AG20443 (cell line): ENCODE data around the gene HOXC10.

ENCODE experiments used
- DNase-seq: peaks from one replicate; pipeline ENCODE4 v3.0.0; 2012; ENCODE audit warnings: low spot score, mixed read lengths

HOXC10 gene

GRCh38 chr12:53984901-53985691 lies at the start of gene HOXC10:
Gene HOXC10 (plus strand): TSS chr12:53985146. CDS start chr12:53985260, 114 bp downstream.
- DNase-seq = peak; percentile 94

DNA sequence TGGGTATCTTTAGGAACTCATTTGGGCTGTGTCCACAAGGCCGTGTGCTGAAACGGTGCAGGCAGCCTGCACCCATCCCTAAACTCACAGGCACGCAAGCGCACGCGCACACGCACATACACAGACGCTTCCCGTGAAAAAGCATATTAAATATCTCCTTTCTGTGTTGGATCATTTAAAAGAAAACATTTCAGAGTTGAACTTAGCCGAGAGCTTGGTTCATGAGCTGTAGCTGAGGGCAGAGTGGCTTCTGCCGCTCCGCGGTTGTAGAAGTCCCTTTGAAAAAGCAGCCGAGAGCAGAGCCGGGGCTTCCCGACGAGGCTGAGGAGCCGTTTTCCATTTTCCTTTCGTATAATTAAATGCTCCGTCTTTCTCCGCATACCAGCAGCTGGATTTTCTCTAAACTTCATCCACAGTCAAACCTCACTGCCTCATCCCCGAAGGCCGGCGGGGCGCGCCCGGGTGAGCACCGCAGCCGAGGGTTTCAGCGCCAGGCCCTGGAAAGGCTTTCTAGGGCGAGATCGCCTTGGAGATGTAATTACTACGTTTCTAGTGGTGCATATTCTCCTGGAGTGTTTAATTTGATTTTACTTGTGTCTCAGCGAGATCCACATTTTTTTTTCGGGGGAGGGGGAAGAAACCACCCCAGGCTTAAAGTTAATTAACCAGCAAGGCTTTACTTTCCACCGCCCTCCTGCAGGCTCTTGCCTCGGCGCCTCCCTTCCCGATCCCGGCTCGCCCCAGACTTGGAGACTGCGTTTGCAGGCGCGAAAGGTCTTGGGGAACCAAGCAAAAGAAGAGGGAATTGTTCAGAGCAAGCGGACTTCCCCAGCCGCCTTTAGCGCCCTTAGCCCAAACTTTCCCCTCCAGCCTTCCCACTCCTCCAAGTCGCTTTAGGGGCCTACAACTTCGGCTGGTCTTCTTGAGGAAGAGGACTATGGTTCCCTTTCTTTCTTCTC lies 49.3 kb upstream of the HOXC10 start:
- no peak for DNase-seq

GRCh38 chr12:53937099-53937498 lies 47.8 kb upstream of the HOXC10 start:
- no peak for DNase-seq

GRCh38 chr12:53937596-53938325 lies 47.2 kb upstream of the HOXC10 start:
- DNase-seq = no peak

DNA sequence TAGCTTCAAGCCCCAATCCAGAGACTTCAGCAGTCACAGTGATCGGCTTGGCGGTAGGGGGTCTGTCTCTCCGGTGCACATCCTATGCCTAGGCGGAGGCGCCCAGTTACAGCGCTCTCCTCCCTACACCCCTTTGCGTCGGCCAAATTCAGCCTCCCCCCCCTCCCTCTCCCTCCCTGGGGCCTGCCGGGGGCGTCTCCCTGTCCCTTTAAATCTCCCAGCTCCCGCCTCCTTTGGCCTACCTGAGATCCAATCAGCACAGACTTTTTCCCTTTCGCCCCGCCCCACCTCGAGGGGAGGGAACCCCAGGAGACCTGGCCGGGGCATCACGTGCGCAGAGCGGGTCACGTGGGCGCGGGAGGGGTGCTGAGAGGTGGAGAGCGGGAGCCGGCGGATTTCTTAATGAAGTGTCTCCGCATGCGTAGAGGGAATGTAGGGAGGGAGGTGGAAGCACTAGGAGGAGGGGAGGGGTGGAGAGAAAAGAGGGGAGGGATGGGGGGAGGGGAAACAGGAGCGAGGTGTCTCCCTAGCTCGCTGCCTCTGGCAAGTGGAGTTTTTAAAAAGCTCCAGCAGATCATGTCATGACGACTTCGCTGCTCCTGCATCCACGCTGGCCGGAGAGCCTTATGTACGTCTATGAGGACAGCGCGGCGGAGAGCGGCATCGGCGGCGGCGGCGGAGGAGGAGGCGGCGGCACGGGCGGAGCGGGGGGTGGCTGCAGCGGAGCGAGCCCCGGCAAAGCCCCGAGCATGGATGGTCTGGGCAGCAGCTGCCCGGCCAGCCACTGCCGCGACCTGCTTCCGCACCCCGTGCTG lies 46.4 kb upstream of the HOXC10 start, which contains the start of gene HOXC13:
HOXC13 (plus strand) TSS at position 506 of the 815 bp plus-strand sequence; CDS start at position 582, 76 bp downstream.
- peak; percentile 57 for DNase-seq

DNA sequence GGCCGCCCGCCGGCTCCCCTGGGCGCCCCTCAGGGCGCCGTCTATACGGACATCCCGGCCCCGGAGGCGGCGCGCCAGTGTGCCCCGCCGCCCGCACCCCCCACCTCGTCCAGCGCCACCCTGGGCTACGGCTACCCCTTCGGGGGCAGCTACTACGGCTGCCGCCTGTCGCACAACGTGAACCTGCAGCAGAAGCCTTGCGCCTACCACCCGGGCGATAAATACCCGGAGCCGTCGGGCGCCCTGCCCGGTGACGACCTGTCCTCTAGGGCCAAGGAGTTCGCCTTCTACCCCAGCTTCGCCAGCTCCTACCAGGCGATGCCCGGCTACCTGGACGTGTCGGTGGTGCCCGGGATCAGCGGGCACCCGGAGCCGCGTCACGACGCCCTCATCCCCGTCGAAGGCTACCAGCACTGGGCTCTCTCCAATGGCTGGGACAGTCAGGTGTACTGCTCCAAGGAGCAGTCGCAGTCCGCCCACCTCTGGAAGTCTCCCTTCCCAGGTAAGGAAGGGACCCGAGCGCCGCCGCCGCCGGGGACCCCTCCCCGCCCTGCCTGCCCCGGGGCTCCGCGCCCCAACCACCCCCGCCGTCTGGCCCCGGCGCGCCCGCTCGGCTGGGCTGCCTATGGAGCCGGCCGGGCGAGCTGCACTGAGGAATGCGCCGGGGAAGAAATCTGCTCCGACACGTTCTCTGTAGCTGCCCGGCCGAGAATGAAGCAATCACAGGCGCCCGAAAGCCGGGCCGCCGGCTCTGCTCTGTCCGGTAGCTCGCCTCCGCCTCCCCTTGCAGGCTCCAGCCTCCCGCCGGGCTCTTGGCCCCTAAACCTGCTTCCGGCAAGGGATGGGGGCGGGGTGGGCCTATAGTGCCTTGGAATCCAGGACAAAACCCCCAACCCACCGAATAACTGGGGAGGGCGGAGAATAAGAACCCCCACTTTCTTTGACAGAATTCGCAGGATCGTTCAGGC lies 45.5 kb upstream of the HOXC10 start:
- DNase-seq = peak; percentile 82

- DNase-seq = no peak
These were observed 44.4 kb upstream of the HOXC10 start for GRCh38 chr12:53940443-53941014.

- DNase-seq = no peak
These were observed 43.8 kb upstream of the HOXC10 start for GRCh38 chr12:53941187-53941586.

DNA sequence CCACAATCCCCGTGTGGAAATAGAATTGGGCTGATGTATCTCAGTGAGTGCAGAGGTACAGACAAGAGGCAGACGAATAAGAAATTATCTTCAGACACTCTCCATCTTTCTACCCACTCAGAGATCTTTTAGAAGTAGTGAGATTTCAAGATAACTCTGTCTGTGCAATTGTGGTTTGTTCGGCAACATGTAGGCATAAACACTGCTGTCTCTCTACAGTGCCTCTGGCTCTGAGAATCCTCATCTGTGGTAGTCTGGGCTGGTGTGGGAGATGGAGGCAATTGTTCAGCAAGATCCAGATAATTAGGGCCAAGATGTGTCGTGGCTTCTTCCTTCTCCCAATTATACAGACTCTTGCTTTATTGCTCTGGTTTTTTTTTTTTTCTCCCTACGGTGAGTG lies 43.2 kb upstream of the HOXC10 start:
- no peak for DNase-seq

GRCh38 chr12:53942467-53942997 lies 42.4 kb upstream of the HOXC10 start:
- no peak for DNase-seq

DNA sequence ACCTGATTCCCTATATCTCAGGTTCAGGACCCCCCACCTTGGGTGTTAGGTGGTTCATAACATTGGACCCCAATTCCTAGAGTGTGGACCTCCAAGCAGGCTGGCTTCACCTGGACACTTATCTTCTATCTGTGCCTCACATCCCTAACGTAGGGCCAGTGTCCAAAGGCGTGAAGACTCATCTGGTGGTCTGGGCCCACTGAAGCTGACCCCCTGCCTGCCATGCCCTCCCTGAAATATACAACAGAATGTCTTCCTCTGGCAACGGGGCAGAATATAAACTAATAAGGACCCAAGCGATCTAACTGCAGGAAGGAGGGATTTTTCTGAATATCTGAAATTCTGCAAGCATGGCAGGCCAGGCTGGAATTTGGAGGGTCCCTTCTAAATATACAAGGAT lies 40.7 kb upstream of the HOXC10 start:
- DNase-seq = no peak

DNA sequence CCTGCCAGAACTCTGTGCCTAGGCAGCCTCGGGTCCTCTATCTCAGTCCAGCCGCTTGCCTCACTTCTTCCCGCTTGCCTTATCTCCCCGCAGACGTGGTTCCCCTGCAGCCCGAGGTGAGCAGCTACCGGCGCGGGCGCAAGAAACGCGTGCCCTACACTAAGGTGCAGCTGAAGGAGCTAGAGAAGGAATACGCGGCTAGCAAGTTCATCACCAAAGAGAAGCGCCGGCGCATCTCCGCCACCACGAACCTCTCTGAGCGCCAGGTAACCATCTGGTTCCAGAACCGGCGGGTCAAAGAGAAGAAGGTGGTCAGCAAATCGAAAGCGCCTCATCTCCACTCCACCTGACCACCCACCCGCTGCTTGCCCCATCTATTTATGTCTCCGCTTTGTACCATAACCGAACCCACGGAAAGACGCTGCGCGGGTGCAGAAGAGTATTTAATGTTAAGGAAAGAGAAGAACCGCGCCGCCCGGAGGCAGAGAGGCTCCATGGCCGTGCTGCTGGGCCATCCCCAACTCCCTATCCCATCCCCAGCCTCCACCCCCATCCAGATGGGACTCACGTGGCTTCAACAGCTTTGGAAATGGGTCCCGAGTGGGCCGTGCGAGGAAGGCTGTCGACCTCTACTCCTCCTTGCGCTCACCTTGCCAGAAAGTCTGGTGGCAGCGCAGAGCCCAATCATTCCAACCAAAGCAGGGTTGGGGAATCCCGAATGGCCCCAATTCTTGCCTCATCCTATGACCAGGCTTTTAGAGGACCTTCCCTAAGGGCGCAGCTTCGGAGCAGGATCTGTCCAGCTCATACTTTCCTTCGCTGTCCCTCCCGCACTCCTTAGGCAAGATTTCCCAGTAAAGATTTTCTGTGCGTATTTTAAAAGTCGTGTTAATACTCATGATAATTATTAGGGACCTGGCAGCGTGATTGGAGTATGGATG lies 39.8 kb upstream of the HOXC10 start:
- DNase-seq = no peak

- DNase-seq = no peak
These were observed 37.2 kb upstream of the HOXC10 start for GRCh38 chr12:53947743-53948142.

DNA sequence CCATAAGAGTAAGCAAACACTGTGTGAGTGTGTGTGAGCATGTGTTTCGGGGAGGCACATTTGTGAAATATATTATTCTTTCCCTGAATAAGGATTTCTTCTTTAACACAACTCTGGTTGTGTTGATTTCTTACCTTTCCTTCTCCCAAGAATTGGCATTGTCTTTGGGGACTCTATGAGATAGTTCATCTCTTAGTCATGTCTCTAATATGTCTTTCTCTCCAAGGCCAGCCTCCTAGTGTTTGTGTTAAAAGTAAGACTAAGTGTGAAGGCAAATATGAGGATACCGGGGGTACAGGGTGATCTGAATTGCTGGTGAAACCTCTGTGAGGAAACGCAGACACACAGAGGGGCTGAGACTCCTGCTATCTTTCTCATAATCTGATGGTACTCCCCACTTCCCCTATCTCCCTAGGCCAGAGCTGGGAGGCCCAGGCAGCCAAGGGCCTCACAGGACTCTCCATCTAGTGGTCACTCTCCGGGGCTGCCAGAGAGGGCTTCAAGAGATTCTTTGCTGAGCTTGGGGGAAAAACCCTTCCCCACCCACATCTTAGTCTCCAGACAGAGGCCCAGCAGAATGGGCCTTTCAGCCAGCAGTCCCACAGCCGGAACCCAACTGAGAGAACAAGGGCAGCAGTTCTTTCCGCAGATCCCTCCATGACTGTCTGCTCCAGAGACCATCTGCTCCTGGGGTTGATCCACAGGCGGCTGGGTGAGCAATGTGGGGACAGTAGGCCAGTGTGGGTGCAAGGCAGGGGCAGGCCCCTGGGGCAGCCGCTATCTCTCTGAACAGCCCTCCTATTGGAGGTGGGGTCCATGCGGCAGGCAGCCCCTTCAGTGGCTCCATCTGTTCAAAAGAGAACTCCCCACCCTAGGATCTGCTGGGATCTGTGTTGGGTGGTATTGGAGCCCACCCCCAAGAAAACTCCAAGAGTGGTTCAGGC lies 36.0 kb upstream of the HOXC10 start:
- DNase-seq = no peak

DNA sequence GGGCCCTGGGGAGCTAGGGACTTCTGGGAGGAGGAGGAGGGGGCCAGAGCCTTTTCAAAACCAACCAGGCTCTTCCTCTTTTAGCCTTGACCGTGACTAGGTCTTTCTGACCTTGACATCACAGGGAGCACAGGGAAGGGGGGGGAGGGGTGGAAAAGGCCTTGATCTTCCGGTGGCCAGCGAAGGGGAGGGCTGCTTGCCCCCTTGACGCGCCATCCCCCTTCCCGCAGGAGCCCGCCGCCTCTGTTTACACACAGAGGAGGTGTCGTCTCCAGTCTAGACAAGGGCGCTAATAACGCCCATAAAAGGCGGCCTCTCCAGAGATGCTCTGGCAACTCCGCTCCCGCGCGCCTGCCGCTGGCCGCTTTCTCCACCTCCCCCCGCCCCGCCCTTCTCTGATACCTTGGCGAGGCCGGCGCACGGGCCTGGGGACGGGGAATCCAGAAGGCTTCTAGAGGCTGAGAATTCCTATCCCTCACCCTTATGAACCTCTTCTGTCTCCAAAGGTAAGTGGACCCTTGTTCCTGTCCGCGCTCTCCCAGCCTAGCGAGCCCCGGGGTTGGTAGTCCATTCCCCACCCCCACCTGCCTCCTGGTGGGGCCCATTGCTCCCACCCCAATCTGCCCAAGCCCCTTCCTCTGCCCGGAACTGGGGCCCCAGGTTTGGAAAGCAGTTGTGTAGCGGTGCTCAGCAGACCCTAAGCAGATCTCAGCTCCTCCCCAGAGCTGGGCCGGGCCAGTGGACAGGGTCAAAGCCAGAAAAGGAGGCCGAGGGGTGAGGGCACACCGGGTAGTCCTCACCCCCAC lies 35.1 kb upstream of the HOXC10 start:
- DNase-seq = no peak

GRCh38 chr12:53950437-53950773 lies 34.5 kb upstream of the HOXC10 start:
- no peak for DNase-seq
